GM12874 (cell line): Measurements from ENCODE around the gene HPN.

Experiments used
- TF ChIP-seq, protein P1 (sequence below): IDR thresholded peaks from 2 replicates; pipeline ENCODE4 v1.5.1; 2011; ENCODE audit warnings: low read depth, mild to moderate bottlenecking, control low read depth, low read length, moderate library complexity; ENCODE audit not compliant: insufficient read depth

The HPN gene

DNA sequence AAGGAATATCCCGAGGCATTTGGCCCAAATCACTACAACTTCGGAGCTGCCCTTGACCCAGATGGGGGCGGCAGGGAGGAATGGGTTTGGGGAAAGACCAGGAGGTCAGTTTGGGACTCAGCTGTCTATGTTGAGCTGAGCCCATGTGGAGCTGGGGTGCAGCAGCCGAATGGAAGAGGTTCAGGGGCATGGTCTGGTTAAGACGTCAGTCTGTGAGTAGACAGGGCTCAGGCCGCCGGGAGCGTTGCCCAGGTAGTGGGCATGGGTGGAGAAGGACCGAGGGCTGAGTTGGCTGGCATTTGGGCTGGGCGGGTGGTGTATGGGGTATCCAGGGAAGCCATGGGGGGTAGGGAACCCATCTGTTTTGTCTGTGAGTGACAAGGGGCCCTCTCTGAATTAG lies 20.5 kb upstream of the HPN start:
- TF ChIP-seq, protein P1, sequence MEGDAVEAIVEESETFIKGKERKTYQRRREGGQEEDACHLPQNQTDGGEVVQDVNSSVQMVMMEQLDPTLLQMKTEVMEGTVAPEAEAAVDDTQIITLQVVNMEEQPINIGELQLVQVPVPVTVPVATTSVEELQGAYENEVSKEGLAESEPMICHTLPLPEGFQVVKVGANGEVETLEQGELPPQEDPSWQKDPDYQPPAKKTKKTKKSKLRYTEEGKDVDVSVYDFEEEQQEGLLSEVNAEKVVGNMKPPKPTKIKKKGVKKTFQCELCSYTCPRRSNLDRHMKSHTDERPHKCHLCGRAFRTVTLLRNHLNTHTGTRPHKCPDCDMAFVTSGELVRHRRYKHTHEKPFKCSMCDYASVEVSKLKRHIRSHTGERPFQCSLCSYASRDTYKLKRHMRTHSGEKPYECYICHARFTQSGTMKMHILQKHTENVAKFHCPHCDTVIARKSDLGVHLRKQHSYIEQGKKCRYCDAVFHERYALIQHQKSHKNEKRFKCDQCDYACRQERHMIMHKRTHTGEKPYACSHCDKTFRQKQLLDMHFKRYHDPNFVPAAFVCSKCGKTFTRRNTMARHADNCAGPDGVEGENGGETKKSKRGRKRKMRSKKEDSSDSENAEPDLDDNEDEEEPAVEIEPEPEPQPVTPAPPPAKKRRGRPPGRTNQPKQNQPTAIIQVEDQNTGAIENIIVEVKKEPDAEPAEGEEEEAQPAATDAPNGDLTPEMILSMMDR, result no peak

DNA sequence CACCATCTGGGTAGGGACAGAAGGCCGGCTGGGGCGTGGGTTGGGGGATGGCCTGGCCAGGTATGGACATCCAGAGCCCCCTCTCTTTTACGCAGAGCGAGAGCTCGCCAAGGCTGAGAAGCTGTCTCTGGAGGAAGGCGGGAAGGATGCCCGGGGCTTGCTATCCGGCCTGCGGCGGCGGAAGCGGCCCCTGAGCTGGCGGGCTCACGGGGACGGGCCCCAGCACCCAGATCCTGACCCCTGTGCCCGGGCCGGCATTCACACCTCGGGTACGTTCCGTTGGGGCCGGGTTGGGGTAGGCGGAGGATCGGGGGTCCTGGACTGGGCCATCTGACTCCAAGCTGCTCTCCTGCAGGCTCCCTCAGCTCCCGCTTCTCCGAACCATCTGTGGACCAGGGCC lies 19.9 kb upstream of the HPN start:
- TF ChIP-seq, protein P1, result no peak

DNA sequence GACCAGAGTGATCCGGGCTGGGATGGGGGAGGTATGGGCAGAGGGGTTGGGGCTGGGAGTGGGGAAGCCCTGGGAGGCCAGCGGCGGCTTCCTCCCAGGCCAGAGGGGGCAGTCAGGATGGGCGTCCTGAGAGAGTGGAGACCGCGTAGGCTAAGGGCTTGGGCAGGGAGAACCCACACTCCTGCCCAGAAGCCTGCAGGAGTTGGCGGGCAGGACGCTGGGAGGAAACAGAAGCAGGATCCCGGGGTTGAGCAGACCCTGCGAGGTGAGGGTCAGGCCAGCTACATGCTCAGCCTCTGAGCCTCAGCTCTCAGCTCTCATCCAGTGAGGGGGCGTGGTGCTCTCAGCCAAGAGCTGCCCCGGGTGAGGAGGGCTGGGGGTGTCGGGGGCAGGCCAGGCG lies 19.1 kb upstream of the HPN start:
- TF ChIP-seq, protein P1, result no peak

DNA sequence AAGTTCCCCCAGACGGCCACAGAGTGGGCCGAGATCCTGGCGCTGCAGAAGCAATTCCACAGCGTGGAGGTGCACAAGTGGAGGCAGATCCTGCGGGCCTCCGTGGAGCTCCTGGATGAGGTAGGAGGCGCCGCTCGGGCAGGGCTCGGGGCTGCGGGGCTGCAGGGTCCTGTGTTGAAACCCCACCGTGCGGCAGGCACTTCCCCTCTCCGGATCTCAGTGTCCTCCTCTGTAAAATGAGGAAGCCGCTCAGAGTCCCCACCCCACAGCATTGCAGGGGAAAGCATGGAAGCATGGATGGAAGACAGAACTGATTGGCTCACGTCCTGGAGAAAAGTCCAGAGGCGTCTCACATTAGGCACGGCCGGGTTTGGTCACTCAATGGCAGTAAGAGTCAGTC lies 18.1 kb upstream of the HPN start:
- TF ChIP-seq, protein P1, result no peak

DNA sequence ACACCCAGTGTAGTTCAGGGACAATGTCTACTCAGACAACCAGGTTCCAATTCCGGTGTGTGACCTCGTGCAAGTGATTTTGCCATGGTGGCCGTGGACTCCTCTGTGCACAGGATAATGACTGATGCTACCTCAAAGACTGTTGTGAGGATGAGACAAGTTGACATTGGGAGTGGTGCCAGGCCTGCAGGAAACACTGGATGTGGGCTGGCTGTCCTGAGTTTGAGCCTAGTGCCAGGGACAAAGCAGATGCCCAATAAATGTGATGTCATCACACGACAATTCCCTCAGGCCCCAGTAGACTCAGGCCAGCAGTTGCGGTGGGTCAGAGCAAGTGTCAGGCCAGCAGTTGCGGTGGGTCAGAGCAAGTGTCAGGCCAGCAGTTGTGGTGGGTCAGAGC lies 17.4 kb upstream of the HPN start:
- TF ChIP-seq, protein P1, result no peak

DNA sequence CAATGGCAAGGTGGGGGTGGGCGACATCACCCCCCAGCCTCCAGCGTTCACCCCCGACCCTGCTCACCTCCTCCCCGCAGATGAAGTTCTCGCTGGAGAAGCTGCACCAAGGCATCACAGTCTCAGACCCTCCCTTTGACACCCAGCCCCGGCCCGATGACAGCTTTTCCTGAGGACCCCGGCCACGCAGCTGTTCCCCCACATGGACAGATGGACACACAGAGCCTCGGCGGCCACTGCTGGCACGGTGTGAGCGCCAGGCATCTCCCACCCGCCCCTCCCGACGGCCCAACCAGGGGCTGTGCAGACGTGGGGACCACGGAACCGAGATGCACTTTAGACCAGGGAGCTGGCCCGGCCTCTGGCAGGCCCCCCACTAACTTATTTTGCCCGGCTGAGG lies 15.6 kb upstream of the HPN start:
- TF ChIP-seq, protein P1, result no peak

DNA sequence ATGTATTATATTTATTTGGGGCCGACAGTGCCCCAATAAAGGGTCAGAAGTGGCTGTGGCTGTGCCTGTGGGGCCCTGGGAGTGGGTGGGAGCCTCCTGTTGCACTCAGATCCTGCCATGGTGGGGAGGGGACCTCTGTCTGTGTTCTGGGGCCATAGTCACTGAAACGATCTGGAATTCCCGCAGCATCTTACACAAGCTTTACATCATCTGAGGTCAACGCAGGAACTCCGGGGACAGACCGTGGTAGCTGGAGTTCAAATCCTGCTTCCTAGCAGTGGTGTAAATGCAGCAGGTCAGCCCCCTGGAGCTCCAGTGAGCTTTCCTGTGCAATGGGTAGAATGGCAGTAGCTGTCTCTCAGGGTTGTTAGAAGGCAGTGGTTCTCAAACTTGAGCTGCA lies 15.1 kb upstream of the HPN start:
- TF ChIP-seq, protein P1, result no peak

DNA sequence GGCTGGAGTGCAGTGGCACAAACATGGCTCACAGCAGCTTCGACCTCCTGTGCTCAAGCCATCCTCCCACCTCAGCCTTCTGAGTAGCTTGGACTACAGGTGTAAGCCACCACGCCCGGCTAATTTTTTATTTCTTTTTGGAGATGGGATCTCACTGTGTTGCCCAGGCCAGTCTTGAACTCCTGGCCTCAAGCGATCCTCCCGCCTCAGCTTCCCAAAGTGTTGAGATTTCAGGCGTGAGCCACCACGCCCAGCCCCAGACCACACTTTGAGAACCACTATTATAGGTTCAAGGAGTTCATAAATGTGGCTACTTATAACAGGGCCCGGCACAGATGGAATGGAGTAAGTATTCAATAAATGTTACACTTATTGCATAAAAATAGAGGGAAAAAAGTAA lies 14.5 kb upstream of the HPN start:
- TF ChIP-seq, protein P1, result no peak
